Fibroblast of skin of right biceps (primary cell): ENCODE results near the gene CHRNA1.
"Not testable (repeated sequence)": the region's sequence is repeated elsewhere in the genome, so short reads cannot be mapped to it uniquely, and the experiment has no call there.

ENCODE experiments used
- DNase-seq: peaks from one replicate; pipeline ENCODE4 v3.0.0-alpha.2; 2013

The CHRNA1 gene

DNA sequence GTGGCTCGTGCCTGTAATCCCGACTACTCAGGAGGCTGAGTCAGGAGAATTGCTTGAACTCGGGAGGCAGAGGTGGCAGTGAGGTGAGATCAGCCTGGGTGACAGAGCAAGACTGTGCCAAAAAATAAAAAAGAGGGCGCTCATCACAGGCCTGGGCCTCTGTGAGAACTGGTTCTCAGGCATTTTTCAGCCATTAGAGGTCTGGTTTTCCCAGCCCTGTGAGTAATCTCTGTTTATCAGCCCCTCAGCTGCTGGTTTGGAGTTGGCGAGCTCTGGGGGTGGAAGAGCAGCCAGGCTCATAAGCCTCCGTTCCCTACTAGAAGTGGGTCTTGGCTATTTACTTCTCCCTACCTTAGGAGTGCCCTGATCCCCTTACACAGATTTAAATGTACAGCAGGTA is 53.1 kb downstream of the CHRNA1 start:
- peak; percentile 33 for DNase-seq

DNA sequence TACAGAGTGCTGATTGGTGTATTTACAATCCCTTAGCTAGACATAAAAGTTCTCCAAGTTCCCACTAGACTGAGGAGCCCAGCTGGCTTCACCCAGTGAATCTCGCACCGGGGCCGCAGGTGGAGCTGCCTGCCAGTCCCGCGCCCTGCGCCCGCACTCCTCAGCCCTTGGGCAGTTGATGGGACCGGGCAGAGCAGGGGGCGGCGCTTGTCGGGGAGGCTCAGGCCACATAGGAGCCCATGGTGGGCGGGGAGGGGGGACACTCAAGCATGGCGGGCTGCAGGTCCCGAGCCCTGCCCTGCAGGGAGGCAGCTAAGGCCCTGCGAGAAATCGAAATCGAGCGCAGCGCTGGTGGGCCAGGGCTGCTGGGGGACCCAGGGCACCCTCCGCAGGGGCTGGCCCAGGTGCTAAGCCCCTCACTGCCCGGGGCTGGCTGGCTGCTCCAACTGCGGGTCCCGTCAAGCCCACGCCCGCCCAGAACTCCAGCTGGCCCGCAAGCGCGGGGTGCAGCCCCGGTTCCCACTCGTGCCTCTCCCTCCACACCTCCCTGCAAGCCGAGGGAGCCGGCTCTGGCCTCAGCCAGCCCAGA is 54.8 kb downstream of the CHRNA1 start:
- DNase-seq, result not testable (repeated sequence)

DNA sequence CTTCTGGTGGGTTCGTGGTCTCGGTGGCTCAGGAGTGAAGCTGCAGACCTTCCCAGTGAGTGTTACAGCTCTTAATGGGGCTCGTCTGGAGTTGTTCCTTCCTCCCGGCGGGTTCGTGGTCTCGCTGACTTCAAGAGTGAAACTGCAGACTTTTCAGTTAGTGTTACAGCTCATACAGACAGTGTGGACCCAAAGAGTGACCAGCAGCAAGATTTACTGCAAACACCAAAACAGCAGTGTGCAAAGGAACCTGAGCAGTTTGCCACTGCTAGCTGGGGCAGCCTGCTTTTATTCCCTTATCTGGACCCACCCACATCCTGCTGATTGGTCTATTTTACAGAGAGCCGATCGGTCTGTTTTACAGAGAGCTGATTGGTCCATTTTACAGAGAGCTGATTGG is 55.6 kb downstream of the CHRNA1 start:
- DNase-seq, result no peak

DNA sequence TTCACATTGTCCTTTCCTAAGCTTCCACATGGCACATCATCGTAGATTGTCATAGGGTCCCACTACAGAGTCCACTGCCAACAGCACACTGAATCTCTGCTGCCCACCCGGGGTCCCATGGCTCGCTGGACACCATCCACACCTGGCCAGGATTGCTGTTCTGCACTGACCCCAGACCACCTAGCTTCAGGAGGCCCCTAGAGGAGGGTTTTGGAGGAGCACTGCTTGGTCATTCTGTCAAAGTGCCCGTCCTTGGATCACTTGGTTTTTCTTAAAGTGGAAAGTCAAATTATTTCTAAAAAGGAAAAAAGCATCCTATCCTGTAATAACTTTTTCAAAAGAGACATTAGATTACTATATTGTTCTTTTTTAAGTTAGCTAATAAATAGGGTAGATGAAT is 59.0 kb downstream of the CHRNA1 start:
- no peak for DNase-seq

DNA sequence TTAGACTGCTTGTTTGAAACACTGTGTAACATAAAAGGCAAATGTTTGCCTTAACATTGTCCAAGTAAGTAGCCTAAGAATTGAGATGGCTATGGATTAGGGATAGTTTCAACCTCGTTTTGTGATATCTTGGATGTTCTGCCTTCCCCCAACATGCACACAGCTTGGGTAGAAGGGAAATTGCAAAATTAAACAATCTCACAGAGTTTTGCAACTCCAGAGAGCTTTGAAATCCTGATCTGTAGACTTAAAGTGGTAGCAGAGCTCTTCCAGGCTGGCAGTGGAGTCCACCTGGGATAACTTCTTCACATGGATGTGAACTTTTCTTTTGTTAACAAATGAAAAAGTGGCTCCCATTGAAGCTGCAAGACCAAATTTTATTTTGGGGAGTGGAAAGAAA is 59.6 kb downstream of the CHRNA1 start:
- no peak for DNase-seq

DNA sequence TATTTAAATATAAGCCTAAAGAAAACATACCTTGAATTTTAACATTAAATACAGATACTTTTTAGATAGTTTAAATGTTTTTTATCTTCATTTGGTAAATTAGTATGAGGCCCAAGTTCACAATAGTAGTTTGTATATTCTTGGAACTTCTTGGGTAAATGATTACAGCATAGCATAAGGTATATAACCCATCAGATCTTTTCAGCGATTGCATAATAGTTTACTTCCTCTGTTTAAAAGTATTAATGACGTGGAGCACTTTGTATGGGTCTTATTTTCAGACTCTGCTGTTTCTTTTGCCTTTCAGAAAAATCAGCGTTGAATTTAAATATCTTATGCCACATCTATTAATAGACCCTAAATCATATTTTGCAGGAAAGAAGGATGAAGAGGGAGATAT is 60.2 kb downstream of the CHRNA1 start:
- DNase-seq, result no peak

DNA sequence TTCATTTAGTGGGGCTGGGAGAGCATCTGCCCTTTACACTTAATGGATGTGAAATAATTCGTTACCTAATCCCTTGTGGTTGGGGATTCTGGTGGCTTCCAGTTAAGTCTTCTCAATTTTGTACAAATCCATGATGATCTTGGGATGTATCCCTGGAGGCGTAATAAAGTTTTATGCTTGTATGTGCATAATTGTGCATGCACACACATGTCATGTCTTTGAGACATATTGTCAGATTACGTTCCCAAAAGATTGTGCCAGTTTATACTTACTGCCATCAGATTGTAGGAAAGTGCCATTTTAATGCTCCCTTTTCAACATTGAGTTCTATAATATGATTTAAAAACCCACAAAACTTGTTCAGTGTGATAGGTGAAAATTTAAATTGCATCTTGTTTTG is 60.8 kb downstream of the CHRNA1 start:
- no peak for DNase-seq

DNA sequence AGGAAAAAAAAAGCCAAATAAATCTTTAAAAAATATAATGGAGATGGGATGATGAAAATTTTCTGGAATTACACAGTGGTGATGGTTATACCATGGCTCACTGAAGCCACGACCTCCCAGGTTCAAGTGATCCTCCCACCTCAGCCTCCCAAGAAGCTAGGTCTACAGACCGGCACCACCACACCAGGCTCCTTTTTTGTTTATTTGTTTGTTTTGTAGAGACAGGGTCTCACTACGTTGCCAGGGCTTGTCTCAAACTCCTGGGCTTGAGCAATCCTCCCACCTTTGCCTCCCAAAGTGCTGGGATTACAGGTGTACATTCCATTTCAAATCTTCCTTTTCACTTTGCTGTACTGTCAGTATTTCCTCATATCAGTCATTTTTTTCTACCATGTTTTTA is 61.7 kb downstream of the CHRNA1 start:
- DNase-seq, result no peak

DNA sequence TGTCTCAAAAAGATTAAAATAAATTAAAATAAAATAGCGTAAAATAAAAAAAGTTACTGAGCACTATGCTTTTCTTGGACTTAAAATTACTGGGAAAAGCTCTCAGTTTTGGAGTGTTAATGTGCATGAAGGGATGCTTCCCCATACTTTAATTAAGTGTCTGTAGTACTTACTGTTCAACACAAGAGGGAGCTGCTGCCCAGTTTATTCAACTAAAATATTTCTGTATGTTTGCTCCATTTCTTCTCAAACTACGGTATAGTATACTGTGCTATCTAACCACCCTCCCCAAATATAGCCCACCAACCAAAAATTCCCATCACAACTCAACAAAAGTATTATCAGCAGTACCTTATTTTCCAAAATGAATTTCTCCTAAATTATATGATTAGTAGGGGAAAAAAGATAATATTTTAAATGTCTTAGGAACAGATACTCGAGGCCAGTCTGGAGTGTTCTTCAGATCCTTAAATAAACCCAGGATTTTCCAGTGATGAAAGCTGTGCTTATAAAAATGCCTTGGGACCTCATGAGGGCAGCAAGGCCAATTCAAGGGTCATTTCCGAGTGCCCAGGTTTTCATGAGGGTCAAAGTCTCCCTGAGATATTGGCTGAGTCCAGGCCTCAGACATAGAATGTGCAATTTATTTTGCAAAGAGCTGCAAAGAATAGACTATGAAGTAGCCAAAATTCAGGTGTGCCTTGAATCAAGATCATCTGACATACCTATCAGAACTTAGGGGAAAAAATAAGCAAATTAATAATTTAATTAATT is 64.1 kb downstream of the CHRNA1 start:
- peak; percentile 50 for DNase-seq
